Mesenchymal stem cell (in vitro differentiated cells and primary cell): ENCODE results near the gene ABCA6.
A peak's percentile ranks its signal among the peaks of the same experiment; 100 is the strongest.

Source experiments
- DNase-seq: peaks from one replicate; pipeline ENCODE4 v3.0.0-alpha.2; 2013
- H2AFZ ChIP-seq: one replicate; pipeline ENCODE4 v1.6.1; 2013; ENCODE audit warnings: low read depth, mild to moderate bottlenecking, control low read depth, inconsistent platforms, low read length, moderate library complexity
- H2AK5ac ChIP-seq: 2 replicates; pipeline ENCODE4 v1.6.1; 2013; ENCODE audit warnings: low read length, moderate library complexity, mild to moderate bottlenecking, inconsistent platforms; ENCODE audit not compliant: severe bottlenecking
- H2BK120ac ChIP-seq: one replicate; pipeline ENCODE4 v1.6.1; 2013; ENCODE audit warnings: low read depth, mild to moderate bottlenecking, inconsistent platforms, low read length, moderate library complexity
- H2BK12ac ChIP-seq, 2 experiments: one replicate each; pipeline ENCODE4 v1.6.1; 2013; ENCODE audit warnings: inconsistent platforms in 2 of 2, low read length in 2 of 2, mild to moderate bottlenecking in 2 of 2, moderate library complexity in 2 of 2, control low read depth in 1 of 2
- H2BK15ac ChIP-seq: one replicate; pipeline ENCODE4 v1.6.1; 2013; ENCODE audit warnings: mild to moderate bottlenecking, low read depth, inconsistent platforms; ENCODE audit not compliant: poor library complexity, severe bottlenecking
- H2BK5ac ChIP-seq: 2 replicates; pipeline ENCODE4 v1.6.1; 2013; ENCODE audit warnings: low read depth, mild to moderate bottlenecking, low read length, control low read depth, inconsistent platforms; ENCODE audit not compliant: poor library complexity, severe bottlenecking
- H3K14ac ChIP-seq, 2 experiments: one replicate each; pipeline ENCODE4 v1.6.1; 2013; ENCODE audit warnings: inconsistent platforms in 2 of 2, low read length in 2 of 2, control low read depth in 1 of 2, mild to moderate bottlenecking in 1 of 2, moderate library complexity in 1 of 2
- H3K18ac ChIP-seq, 2 experiments: one replicate each; pipeline ENCODE4 v1.6.1; 2013; ENCODE audit warnings: inconsistent platforms in 2 of 2, low read length in 2 of 2, control low read depth in 1 of 2, low read depth in 1 of 2, mild to moderate bottlenecking in 1 of 2
- H3K23ac ChIP-seq, 2 experiments: one replicate each; pipeline ENCODE4 v1.6.1; 2013; ENCODE audit warnings: inconsistent platforms in 2 of 2, low read length in 2 of 2, mild to moderate bottlenecking in 2 of 2, moderate library complexity in 2 of 2, control low read depth in 1 of 2
- H3K27ac ChIP-seq: 2 replicates; pipeline ENCODE4 v1.5.1; 2013; ENCODE audit warnings: mild to moderate bottlenecking, moderate library complexity, low read length, control low read depth, inconsistent platforms; ENCODE audit not compliant: poor library complexity, severe bottlenecking
- H3K27me3 ChIP-seq, 2 experiments: 2 replicates each; pipeline versions ENCODE4 v1.6.1 to v1.7.0; 2013; ENCODE audit warnings: low read length in 2 of 2, mild to moderate bottlenecking in 2 of 2, moderate library complexity in 2 of 2, control low read depth in 1 of 2, inconsistent platforms in 1 of 2; ENCODE audit not compliant: control insufficient read depth in 1 of 2, insufficient read depth in 1 of 2
- H3K36me3 ChIP-seq, 2 experiments: 2 replicates each; pipeline versions ENCODE4 v1.6.1 to v1.7.0; 2013; ENCODE audit warnings: low read length in 2 of 2, control low read depth in 1 of 2, inconsistent platforms in 1 of 2, low read depth in 1 of 2, mild to moderate bottlenecking in 1 of 2; ENCODE audit not compliant: insufficient read depth in 2 of 2, control insufficient read depth in 1 of 2
- H3K4ac ChIP-seq, 2 experiments: one replicate each; pipeline ENCODE4 v1.6.1; 2013; ENCODE audit warnings: inconsistent platforms in 2 of 2, low read length in 2 of 2, mild to moderate bottlenecking in 2 of 2, moderate library complexity in 2 of 2, control low read depth in 1 of 2, low read depth in 1 of 2
- H3K4me1 ChIP-seq: 2 replicates; pipeline ENCODE4 v1.6.1; 2013; ENCODE audit warnings: low read depth, low read length, control low read depth; ENCODE audit not compliant: control insufficient read depth, insufficient read depth
- H3K4me2 ChIP-seq: 2 replicates; pipeline ENCODE4 v1.6.1; 2013; ENCODE audit warnings: low read length, mild to moderate bottlenecking, inconsistent platforms; ENCODE audit not compliant: poor library complexity, severe bottlenecking
- H3K4me3 ChIP-seq, 2 experiments: 2 replicates each; pipeline versions ENCODE4 v1.5.1 to v1.7.0; 2013; ENCODE audit warnings: low read length in 2 of 2, mild to moderate bottlenecking in 2 of 2, control low read depth in 1 of 2, low read depth in 1 of 2; ENCODE audit not compliant: insufficient read depth in 1 of 2
- H3K79me1 ChIP-seq: replicated peaks from 2 replicates; pipeline ENCODE4 v1.6.1; 2013; ENCODE audit warnings: mild to moderate bottlenecking, control low read depth, low read length, inconsistent platforms; ENCODE audit not compliant: poor library complexity, severe bottlenecking
- H3K9ac ChIP-seq: 2 replicates; pipeline ENCODE4 v1.7.0; 2013; ENCODE audit warnings: mild to moderate bottlenecking, low read length, moderate library complexity
- H3K9me3 ChIP-seq: 2 replicates; pipeline ENCODE4 v1.7.0; 2013; ENCODE audit warnings: mild to moderate bottlenecking, low read length; ENCODE audit not compliant: control insufficient read depth
- H4K8ac ChIP-seq: one replicate; pipeline ENCODE4 v1.6.1; 2013; ENCODE audit warnings: inconsistent platforms, mild to moderate bottlenecking, low read length, moderate library complexity
- H4K91ac ChIP-seq: one replicate; pipeline ENCODE4 v1.6.1; 2013; ENCODE audit warnings: mild to moderate bottlenecking, low read length, inconsistent platforms
- WGBS: methylation state at CpG from one replicate; pipeline ENCODE4 v1.1.7; 2013; ENCODE audit warnings: mixed read lengths; 5-methylcytosine and 5-hydroxymethylcytosine counted together

Gene ABCA6

GRCh38 chr17:69179227-69179952, 37.7 kb upstream of the ABCA6 start:
- Histone ChIP-seq H3K9ac (no peak overlapping the region), H2AFZ (no peak overlapping the region), H3K23ac (no peak overlapping the region), H4K8ac (no peak overlapping the region), H2BK5ac (no peak overlapping the region), H3K27ac (no peak overlapping the region), H3K14ac (no peak overlapping the region), H3K4me1 (no peaks in the 10 kb centered on the region), H2BK12ac (no peak overlapping the region), H2BK120ac (no peak overlapping the region), H3K4me2 (no peak overlapping the region), H4K91ac (no peak overlapping the region), H3K9me3 (no peaks in the 10 kb centered on the region), H3K4me3 (no peak overlapping the region), H3K36me3 (peaks cover 2 to 5% of the 10 kb centered on the region in 2 experiments), H3K27me3 (no peaks in the 10 kb centered on the region), H2AK5ac (no peak overlapping the region), H3K4ac (no peak overlapping the region), H2BK15ac (no peak overlapping the region), H3K18ac (no peak overlapping the region), H3K79me1 (no peaks in the 10 kb centered on the region)
- DNase-seq = peak; percentile 6
- 68% methylated on average over 2 of the region's 4 CpGs for WGBS

- H3K23ac ChIP-seq = no peak overlapping the region
- no peaks in the 10 kb centered on the region for H3K27me3 ChIP-seq
- H3K4me2 ChIP-seq = no peak overlapping the region
- DNase-seq = no peak
- no peak overlapping the region for H3K14ac ChIP-seq
- no peak overlapping the region for H3K4ac ChIP-seq
- H2BK12ac ChIP-seq = no peak overlapping the region
- H4K91ac ChIP-seq = no peak overlapping the region
- H3K36me3 ChIP-seq = peaks cover 0 to 3% of the 10 kb centered on the region in 2 experiments
- WGBS = no CpG with 5 or more reads among the region's 1 CpG
- no peak overlapping the region for H3K18ac ChIP-seq
- no peak overlapping the region for H2AFZ ChIP-seq
- H4K8ac ChIP-seq = no peak overlapping the region
- H3K4me1 ChIP-seq = no peaks in the 10 kb centered on the region
- H3K79me1 ChIP-seq = no peaks in the 10 kb centered on the region
- H2BK120ac ChIP-seq = no peak overlapping the region
- no peak overlapping the region for H2BK15ac ChIP-seq
- no peak overlapping the region for H2BK5ac ChIP-seq
- no peak overlapping the region for H3K4me3 ChIP-seq
- H3K27ac ChIP-seq = no peak overlapping the region
- no peak overlapping the region for H2AK5ac ChIP-seq
- H3K9ac ChIP-seq = peak overlapping the region; percentile 52
- H3K9me3 ChIP-seq = no peaks in the 10 kb centered on the region
Measured at GRCh38 chr17:69176457-69176795, 34.7 kb upstream of the ABCA6 start.

GRCh38 chr17:69175625-69176456, 34.1 kb upstream of the ABCA6 start:
- H2BK12ac ChIP-seq = no peak overlapping the region
- H2BK120ac ChIP-seq = no peak overlapping the region
- 60% methylated on average over 1 of the region's 4 CpGs for WGBS
- no peak overlapping the region for H3K4me2 ChIP-seq
- no peak overlapping the region for H2BK5ac ChIP-seq
- H3K27me3 ChIP-seq = no peaks in the 10 kb centered on the region
- H4K8ac ChIP-seq = no peak overlapping the region
- H2AK5ac ChIP-seq = no peak overlapping the region
- peak; percentile 50 for DNase-seq
- no peaks in the 10 kb centered on the region for H3K36me3 ChIP-seq
- no peak overlapping the region for H3K18ac ChIP-seq
- H3K4ac ChIP-seq = no peak overlapping the region
- no peak overlapping the region for H2AFZ ChIP-seq
- no peaks in the 10 kb centered on the region for H3K9me3 ChIP-seq
- H3K79me1 ChIP-seq = no peaks in the 10 kb centered on the region
- peak overlapping the region; percentile 52 for H3K9ac ChIP-seq
- no peak overlapping the region for H3K23ac ChIP-seq
- H3K4me3 ChIP-seq = no peak overlapping the region
- H2BK15ac ChIP-seq = no peak overlapping the region
- no peaks in the 10 kb centered on the region for H3K4me1 ChIP-seq
- no peak overlapping the region for H4K91ac ChIP-seq
- H3K14ac ChIP-seq = no peak overlapping the region
- H3K27ac ChIP-seq = peak overlapping the region; percentile 29

- Histone ChIP-seq H2BK120ac (no peak overlapping the region), H3K4me3 (no peak overlapping the region), H2BK15ac (no peak overlapping the region), H3K27me3 (no peaks in the 10 kb centered on the region), H2BK12ac (no peak overlapping the region), H3K9ac (no peak overlapping the region), H3K23ac (no peak overlapping the region), H3K4me2 (no peak overlapping the region), H3K4me1 (no peaks in the 10 kb centered on the region), H3K4ac (no peak overlapping the region), H3K18ac (no peak overlapping the region), H3K27ac (no peak overlapping the region), H3K9me3 (no peaks in the 10 kb centered on the region), H3K79me1 (no peaks in the 10 kb centered on the region), H4K8ac (no peak overlapping the region), H2AFZ (no peak overlapping the region), H4K91ac (no peak overlapping the region), H3K36me3 (no peaks in the 10 kb centered on the region), H3K14ac (no peak overlapping the region), H2AK5ac (no peak overlapping the region), H2BK5ac (no peak overlapping the region)
- no peak for DNase-seq
- 100% methylated on average over 3 of the region's 4 CpGs for WGBS
Measured at GRCh38 chr17:69175262-69175624, 33.5 kb upstream of the ABCA6 start.
